GM12873 (cell line): ENCODE results near the gene SHISA6.

Experiments
- TF ChIP-seq, protein P1 (sequence below): IDR thresholded peaks from 2 replicates; pipeline ENCODE4 v1.5.1; 2012; ENCODE audit warnings: low read depth, mild to moderate bottlenecking, moderate library complexity, low read length, control low read depth; ENCODE audit not compliant: insufficient read depth; ENCODE audit errors: missing control alignments

SHISA6 gene

DNA sequence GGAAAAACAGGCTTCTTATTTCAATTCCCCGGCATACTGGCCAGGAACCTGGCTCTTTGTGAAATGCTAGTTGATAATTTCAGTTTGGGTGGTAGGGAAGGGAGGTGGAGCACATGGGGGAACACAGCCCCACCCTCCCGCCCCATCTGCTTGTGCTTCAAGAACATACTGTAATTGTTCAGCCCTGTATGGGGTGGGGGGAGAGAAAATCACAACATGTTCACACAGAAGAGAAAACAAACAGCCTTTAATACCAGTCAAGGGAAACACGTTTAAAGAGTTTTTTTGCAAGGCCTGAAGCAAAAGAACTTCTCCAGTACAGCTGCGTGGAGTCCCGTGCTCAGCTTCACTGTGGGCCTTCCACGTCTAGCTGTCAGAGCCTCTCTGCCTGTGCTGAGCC is 59.7 kb downstream of the SHISA6 start:
- TF ChIP-seq, protein P1, sequence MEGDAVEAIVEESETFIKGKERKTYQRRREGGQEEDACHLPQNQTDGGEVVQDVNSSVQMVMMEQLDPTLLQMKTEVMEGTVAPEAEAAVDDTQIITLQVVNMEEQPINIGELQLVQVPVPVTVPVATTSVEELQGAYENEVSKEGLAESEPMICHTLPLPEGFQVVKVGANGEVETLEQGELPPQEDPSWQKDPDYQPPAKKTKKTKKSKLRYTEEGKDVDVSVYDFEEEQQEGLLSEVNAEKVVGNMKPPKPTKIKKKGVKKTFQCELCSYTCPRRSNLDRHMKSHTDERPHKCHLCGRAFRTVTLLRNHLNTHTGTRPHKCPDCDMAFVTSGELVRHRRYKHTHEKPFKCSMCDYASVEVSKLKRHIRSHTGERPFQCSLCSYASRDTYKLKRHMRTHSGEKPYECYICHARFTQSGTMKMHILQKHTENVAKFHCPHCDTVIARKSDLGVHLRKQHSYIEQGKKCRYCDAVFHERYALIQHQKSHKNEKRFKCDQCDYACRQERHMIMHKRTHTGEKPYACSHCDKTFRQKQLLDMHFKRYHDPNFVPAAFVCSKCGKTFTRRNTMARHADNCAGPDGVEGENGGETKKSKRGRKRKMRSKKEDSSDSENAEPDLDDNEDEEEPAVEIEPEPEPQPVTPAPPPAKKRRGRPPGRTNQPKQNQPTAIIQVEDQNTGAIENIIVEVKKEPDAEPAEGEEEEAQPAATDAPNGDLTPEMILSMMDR = no peak

DNA sequence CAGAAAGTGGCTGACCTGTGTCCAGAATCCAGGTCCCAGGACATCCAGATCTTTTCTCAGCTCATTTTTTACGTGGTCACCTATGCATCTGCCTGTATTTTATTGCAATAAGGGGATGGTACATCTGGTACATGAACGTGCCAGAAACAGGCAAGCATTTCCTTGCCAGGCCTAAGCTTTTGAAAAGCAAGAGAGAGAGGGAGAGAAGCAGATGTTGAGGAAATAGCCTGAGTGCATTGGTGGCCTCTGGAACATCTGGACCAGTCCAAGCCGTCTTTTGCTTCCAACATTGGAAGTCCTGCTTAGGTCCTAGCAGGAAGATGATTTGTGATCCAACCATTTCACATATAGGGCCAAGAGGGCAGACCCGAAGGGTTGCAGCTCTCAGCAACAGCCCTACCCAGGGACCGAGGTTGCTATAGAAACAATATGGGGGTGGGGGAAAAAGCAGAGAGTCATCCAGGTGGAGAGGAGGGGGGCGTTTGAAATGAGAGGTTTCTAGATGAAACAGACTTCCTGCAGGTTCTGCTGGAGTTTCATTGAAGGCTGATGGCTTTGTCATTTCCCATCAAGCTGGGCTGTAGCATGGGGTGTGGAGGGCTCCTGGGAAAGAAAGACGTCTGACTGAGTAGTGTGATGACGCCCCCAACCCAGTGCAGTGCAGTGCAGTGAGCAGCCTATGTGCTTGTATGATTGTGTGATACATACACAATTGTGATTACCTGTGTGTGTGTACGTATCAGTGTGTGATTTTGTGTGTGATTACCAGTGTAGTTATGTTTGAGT is 61.6 kb downstream of the SHISA6 start:
- TF ChIP-seq, protein P1 = no peak

DNA sequence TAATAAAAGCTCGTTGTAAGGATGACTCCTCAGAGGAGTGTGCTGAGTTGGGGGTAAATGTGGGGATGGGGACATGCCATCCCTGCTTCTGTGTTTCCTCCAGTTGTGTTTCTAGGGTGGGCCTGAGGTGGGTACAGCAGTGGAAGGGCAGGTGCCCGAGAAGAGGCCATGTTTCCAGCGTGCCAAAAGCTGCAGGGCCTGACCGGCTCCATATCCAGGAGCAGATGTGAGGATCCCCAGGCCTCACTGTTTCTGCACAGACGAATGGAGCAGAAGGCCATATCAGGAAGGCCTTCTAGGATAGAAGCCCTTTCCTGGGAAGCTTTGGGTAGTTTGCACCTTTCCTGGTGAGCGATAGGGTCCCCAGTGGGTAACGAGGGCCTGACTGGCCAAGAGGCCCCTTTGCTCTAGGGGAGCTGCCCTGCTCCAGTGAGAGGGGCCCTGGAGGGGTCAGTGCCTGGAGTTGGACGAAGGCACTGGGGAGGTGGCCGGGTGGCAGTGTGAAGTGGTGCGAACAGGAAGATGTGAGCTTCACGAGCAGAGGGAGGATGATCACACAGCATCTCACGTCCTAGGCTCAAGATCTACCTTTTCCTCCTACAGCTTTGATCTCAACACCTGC is 62.9 kb downstream of the SHISA6 start:
- TF ChIP-seq, protein P1 = no peak

DNA sequence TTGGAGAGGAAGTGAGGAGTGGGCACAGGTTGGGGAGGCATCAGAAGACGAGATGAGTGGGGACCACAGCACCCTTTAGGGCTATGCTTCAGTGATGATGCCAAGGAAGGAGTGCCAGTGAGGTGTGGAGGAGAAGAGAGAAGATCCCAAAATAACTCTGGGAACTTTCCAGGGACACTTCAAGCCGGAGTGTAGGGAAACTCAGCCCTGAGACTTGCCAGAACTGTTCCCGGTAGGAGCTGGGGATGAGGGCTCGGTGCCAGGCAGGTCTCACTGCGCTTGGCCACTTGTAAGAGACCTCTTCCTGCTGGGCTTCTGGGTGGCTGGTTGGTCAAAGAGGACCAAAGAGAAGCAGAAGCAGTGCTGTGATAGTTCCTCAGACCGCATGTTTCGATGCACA is 63.6 kb downstream of the SHISA6 start:
- TF ChIP-seq, protein P1 = no peak

DNA sequence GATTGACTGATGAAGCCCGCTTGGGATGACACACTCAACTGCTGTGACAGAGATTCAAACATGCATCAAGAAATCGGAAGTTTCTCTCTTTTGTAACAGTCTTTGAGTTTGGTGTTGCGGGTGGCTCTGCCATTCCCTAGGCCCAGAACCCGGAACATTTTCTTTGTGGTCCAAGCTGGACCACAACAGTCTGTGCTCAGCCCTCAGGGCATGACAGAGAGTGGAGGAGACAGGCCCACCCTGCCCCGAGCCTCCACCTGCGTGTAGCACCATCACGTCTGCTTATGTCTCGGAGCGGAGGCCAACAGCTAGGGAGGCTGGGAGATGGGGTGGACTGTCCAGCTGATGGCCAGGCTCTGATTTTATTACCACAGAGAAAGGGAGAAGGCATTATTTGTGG is 64.5 kb downstream of the SHISA6 start:
- TF ChIP-seq, protein P1 = no peak

DNA sequence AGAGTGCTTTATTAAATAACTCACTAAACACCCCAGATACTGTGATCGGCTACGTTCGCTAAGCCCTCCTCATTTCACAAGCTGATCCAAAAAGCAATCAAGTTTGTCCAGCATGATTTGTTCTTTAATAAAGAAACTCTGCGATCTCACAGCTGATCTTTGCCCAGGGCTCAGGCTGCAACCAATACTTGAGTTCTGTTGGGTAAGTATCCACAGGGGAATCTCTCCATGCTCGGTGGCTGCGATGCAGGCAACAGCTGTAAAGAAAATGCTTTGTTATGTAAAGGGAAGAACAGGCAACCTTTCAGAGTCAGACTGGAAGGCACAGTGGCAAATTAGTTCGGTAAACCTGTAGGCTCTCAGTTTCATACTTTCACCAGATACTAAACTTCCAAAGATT is 67.5 kb downstream of the SHISA6 start:
- TF ChIP-seq, protein P1 = no peak

DNA sequence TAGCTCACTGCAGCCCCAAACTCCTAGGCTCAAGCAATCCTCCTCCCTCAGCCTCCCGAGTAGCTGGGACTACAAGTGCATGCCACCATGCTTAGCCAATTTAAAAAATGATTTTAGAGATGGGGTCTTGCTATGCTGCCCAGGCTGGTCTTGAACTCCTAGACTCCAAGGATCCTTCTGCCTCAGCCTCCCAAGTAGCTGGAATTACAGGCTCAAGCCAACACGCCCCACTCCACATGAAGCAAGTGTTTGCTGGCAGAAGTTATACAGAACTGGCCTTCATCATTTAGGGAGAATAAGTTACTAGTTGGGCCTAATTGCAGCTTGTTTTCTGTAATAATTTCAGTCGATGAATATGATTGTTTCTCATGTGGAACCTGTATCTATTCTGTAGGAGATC is 68.0 kb downstream of the SHISA6 start:
- TF ChIP-seq, protein P1 = no peak
